BJ (cell line): Measurements from ENCODE around the gene EGLN1. TPM values are rescaled to one million over a fixed set of nuclear protein-coding genes. Genes with fewer than 3 reads are reported as not detected.

ENCODE experiments used
- CTCF ChIA-PET: fragments of 350-600 bp; formaldehyde crosslinking; extraction: SDS; loops from one replicate; lab custom pipeline; 2021; ENCODE audit warnings: antibody characterized with exemption, inconsistent platforms; lab: Yijun Ruan, JAX
- POLR2A ChIA-PET: fragments of 300-600 bp; sonication (Branson Sonifier 250); formaldehyde crosslinking; extraction: SDS; loops from one replicate; lab custom pipeline; 2021; ENCODE audit warnings: antibody characterized with exemption; lab: Charles Lee
- DNase-seq: peaks from one replicate; pipeline ENCODE4 v3.0.0-alpha.2; 2011; ENCODE audit warnings: low read depth
- H3K27me3 ChIP-seq: 2 replicates; pipeline ENCODE4 v1.6.0; 2011; ENCODE audit warnings: low read length; ENCODE audit not compliant: control insufficient read depth, insufficient read depth
- H3K36me3 ChIP-seq: 2 replicates; pipeline ENCODE4 v1.5.1; 2011; ENCODE audit warnings: low read length; ENCODE audit not compliant: control insufficient read depth, insufficient read depth
- H3K4me3 ChIP-seq: 2 replicates; pipeline ENCODE4 v1.5.1; 2011; ENCODE audit warnings: low read depth, mild to moderate bottlenecking, control low read depth, low read length
- CTCF ChIP-seq: IDR thresholded peaks from 2 replicates; pipeline ENCODE4 v1.5.1; 2011; ENCODE audit warnings: low read depth, mild to moderate bottlenecking, control low read depth, inconsistent platforms, low read length, moderate library complexity; ENCODE audit not compliant: insufficient read depth
- polyA plus RNA-seq: library from polyadenylated mRNA; depleted of rRNA; stranded (reverse); fragments of >200 nt; gene quantifications from 2 replicates; pipeline ENCODE4 v1.2.3, GENCODE V29; 2011; rRNA removed

The EGLN1 gene
- polyA plus RNA-seq, 1 experiment: 17.5 TPM

DNA sequence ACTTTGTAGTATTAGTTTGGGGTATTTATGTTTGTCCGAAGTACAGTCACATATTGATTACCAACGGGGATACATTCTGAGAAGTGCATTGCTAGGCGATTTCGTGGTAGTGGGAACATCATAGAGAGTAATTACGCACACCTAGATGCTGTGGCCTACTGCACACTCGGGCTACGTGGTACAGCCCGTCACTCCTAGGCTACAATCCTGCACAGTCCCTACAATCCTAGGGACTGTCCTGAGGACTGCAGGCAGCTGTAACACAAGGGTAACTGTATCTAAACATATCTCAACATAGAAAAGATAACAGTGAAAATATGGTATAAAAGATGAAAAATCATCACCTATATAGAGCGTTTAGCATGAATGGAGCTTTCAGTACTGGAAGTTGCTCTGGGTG lies 103.0 kb downstream of the EGLN1 start:
- TF ChIP-seq CTCF: no peak
- DNase-seq: no peak
- CTCF ChIA-PET: interaction anchor here (1.0 kb wide), 1 partner anchor 14 kb away, joined by 3 read pairs; no protein-coding TSS in a partner anchor
- no peaks in the 10 kb centered on the region for H3K27me3 ChIP-seq
- no peaks in the 10 kb centered on the region for H3K36me3 ChIP-seq
- POLR2A ChIA-PET: no interaction called here
- H3K4me3 ChIP-seq: no peak overlapping the region

GRCh38 chr1:231318568-231318967 lies 103.5 kb downstream of the EGLN1 start:
- H3K4me3 ChIP-seq: no peak overlapping the region
- no peaks in the 10 kb centered on the region for H3K36me3 ChIP-seq
- TF ChIP-seq CTCF: no peak
- ChIA-PET POLR2A (no interaction called here), CTCF (interaction anchor here (0.6 to 1.0 kb wide), 2 partner anchors 15 to 90 kb away, joined by 3 read pairs; no protein-coding TSS in a partner anchor)
- DNase-seq: no peak
- no peaks in the 10 kb centered on the region; the same call in 1 of the 2 replicates for H3K27me3 ChIP-seq

DNA sequence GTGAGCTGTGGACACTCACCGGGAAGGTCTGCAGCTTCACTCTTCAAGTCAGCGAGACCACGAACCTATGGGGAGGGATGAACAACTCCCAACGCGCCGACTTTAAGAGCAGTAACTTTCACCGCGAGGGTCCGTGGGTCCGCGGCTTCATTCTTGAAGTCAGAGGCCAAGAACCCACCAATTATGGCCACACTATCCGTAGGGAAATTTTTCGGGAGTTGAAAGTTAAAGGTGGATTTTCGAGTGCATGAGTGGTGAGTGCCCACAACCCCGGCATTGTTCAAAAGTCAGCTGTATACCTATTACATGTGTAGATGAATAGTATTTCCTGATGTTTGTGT lies 104.1 kb downstream of the EGLN1 start:
- Histone ChIP-seq H3K36me3 (no peaks in the 10 kb centered on the region), H3K27me3 (no peaks in the 10 kb centered on the region; the same call in 1 of the 2 replicates), H3K4me3 (no peak overlapping the region)
- ChIA-PET CTCF (interaction anchor here (0.6 to 1.9 kb wide), 2 partner anchors 90 to 272 kb away, joined by 3 to 6 read pairs; no protein-coding TSS in a partner anchor), POLR2A (no interaction called here)
- DNase-seq: no peak
- TF ChIP-seq CTCF: no peak

DNA sequence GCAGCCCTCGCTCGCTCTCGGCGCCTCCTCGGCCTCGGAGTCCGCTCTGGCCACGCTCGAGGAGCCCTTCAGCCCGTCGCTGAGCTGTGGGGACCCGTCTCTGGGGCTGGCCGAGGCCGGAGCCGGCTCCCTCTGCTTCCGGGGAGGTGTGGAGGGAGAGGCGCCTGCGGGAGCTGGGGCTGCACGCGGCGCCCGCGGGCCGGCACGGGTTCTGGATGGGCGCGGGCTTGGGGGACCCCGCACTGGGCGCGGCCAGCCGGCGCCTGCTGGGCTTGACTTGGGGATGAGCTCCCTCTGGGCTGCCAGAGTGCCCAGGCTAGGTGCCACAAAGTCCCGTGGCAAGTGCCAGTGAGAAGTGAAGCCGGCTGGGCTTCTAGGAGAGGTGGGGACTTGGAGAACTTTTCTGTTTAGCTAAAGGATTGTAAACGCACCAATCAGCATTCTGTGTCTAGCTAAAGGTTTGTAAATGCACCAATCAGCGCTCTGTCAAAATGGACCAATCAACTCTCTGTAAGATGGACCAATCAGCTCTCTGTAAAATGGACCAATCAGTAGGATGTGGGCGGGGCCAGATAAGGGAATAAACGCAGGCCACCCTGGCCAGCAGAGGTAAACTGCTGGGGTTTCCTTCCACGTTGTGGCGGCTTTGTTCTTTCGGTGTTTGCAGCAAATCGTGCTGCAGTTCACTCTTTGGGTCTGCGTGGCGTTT lies 104.6 kb downstream of the EGLN1 start:
- no peaks in the 10 kb centered on the region for H3K36me3 ChIP-seq
- TF ChIP-seq CTCF: no peak
- no peaks in the 10 kb centered on the region; the same call in 1 of the 2 replicates for H3K27me3 ChIP-seq
- no peak for DNase-seq
- CTCF ChIA-PET: interaction anchor here (1.9 to 2.5 kb wide), 2 partner anchors 18 to 272 kb away, joined by 6 to 11 read pairs; no protein-coding TSS in a partner anchor
- POLR2A ChIA-PET: no interaction called here
- H3K4me3 ChIP-seq: no peak overlapping the region

GRCh38 chr1:231315887-231316286 lies 106.2 kb downstream of the EGLN1 start:
- Histone ChIP-seq H3K4me3 (no peak overlapping the region), H3K27me3 (no peaks in the 10 kb centered on the region; the same call in 1 of the 2 replicates), H3K36me3 (no peaks in the 10 kb centered on the region)
- TF ChIP-seq CTCF: peak; percentile 67
- ChIA-PET POLR2A (no interaction called here), CTCF (interaction anchor here (0.6 to 2.5 kb wide), 9 partner anchors 11 to 291 kb away, joined by 3 to 11 read pairs (median 4); partner anchors contain the start of genes EXOC8 and SPRTN)
- no peak for DNase-seq

Other genes with a start within 250 kb of the EGLN1 start
- 22.8 and 38.2 TPM in 2 replicates for gene GNPAT, start 181.1 kb downstream of the EGLN1 start, polyA plus RNA-seq
- 2.7 and 4.0 TPM in 2 replicates for gene EXOC8, start 84.4 kb downstream of the EGLN1 start, polyA plus RNA-seq
- 10.0 and 10.9 TPM in 2 replicates for gene SPRTN, start 84.0 kb downstream of the EGLN1 start, polyA plus RNA-seq
- gene TSNAX, start 106.4 kb upstream of the EGLN1 start, polyA plus RNA-seq: 19.4 and 21.4 TPM in 2 replicates
- 1.9 and 2.3 TPM in 2 replicates for gene DISC1, start 204.5 kb upstream of the EGLN1 start, polyA plus RNA-seq